GM12874 (cell line): Measurements from ENCODE around the gene ANKRD27.

Experiments used
- CTCF ChIP-seq: IDR thresholded peaks from 2 replicates; pipeline ENCODE4 v1.5.1; 2011; ENCODE audit warnings: low read depth, mild to moderate bottlenecking, control low read depth, low read length, moderate library complexity; ENCODE audit not compliant: insufficient read depth

ANKRD27 gene

DNA sequence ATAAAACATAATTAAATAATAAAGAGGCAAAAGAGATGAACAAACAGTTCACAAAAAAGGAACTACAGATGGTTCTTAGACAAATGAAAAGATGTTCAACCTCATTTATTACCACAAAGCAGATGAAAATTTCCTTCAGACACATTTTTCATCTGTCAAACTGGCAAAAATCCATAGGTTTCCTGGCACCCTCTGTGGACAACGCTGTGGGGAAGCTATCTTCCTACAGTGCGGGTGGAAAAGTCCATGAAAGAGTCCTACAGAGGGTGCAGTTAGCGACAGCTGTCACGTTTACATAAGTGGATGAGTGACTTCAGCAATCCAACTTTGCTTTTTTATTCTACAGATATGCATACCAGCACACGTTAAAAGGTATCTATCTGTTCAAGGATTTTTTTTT is 124.3 kb downstream of the ANKRD27 start:
- TF ChIP-seq CTCF = no peak
